Hematopoietic multipotent progenitor cell treated with erythropoietin and hydrocortisone succinate and interleukin-3 and kit ligand, for 8 days (in vitro differentiated cells): ENCODE data around the gene XIRP1.

ENCODE experiments used
- DNase-seq: peaks from one replicate; pipeline ENCODE4 v3.0.0-alpha.2; 2015

The XIRP1 gene

DNA sequence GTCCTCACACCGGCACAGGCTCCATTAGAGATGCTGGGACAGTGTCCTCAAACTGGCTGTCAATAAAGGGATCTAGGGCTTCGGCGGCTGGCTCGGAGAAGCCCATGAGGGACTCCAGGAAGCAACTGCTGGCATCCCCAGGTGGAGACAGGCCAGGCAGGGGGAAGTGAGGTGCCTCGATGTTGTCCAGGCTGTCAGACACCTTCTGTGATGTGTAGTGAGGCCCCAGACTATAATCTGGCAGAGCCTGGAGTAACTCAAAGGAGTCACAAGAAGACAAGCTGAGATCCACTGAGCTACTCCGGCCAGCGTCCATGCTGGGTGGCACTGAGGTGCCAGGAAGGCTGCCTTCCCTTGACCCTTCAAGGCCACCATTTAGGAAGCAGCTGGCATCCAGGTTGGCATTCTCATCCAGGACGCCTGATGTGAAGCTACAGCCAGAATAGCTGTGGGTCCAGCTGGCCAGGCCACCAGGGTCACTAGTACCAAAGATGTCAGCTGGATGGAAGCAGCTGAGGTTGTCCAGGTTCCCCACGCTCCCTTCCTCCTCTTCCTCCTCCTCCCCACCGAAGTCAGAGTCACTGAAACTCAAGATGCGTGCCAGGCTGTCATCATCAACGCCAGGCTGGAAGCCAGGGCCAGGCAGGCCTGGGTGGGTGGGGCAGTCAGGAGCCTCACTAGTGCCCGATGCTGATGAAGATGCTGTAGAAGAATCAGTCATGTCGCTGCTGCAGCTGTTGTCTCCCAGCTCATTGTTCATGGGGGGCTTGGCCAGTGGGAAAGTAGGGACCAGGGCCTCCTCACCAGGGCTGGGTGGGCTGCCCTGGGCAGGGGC lies 49.1 kb downstream of the XIRP1 start:
- no peak for DNase-seq

DNA sequence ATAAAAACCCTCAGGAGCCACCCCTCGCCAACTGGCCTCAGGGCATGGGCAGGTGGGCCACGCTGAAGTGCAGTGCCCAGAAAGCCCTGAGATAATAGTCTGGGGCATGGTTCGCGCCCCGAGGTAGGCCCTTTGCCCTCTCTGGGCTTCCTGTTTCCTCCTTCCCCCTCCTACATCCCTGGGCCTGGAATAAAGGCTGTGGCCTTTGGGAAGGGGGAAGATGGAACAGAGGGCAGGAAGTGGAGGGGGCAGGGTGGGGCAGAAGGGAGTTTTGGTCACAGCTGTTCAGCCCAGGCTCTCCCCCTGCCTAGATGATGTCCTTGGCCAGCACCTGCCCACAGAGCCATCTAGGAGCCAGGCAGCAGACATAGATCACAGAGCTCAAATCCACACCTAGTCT lies 50.3 kb downstream of the XIRP1 start:
- no peak for DNase-seq

DNA sequence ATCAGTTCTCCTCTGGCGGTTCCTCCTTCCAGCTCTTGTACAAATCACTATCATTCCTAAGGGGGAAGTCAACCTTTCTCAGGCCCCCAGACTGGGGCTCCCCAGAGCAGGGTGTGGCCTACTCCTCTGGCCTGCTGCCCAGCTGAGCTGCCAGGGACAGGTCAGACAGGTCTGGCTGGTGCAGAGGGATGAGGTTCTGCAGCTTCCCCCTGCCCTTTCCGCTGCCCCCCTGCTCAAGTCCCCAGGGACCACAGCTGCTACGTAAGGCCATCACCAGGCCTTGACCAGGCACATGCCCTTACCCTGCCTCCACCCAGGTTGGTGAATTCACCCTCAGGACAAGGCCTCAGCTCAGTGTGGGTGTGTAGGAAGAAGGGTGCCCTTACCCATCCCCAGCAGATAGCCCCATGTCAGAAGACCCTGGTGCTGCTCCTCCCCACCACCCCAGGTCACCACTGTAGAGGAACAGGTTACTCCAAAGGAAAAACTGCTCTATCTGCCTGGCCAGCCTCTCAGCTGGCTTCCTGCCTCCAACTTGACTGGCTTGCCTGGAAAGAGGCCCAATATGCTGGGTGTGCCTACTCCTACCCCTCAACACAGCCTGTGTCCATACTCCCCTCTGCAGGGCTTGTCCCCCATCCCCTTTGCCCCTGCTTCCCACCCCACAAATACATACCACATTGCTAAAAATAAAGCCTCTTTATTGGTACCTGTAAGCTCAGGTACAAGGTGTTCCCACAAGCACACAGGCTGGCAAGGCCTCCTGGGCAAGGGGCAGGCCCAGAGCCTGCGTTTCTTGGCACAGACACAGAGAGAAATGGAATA lies 51.0 kb downstream of the XIRP1 start:
- peak; percentile 40 for DNase-seq

DNA sequence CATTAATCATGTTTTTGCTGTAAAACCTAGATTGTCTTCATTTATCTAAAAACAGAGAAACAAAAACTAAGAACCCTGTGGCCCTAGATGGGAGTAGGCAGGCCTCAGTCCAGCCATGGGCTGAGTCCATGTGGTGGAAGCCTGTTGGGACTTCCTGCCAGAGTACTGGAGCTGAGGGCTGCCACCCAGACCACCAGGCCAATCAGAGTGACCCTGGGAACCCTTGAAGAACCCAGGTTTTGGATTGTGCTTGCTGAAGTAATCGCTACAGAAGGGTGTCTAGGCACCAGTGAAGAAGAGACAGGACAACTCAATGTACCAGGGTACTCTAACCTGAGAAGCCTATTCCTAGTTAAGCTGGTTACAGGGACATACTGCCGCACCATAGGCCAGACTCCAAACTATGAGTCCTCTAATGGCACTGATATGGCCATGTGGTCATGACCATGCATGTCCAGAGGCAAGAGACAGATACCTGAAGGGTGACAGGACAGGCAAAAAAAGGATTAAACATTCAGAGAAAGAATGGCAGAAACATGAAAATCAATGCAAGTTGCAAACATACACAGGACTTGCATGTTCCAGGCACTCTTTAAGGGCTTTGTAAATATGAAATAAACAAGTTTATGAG lies 51.9 kb downstream of the XIRP1 start:
- no peak for DNase-seq

DNA sequence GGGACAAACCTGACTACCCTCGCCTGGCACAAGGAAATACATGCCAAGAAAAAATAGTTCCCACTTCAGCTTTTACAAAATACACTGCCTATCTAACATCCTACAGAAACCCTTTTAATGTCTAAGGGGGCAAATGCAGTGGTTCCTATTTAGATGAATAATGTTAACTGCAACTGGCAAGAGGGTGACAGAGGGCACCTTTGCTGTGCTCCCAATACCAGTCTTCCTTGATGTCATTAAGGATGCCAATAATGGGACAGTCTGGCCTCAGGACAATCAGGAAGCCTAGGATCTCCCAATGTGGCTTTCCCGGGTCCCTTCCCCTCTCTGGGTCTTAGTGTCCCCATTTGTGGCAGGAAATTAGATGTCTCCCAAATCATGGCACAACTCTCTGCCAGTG lies 53.0 kb downstream of the XIRP1 start:
- no peak for DNase-seq

DNA sequence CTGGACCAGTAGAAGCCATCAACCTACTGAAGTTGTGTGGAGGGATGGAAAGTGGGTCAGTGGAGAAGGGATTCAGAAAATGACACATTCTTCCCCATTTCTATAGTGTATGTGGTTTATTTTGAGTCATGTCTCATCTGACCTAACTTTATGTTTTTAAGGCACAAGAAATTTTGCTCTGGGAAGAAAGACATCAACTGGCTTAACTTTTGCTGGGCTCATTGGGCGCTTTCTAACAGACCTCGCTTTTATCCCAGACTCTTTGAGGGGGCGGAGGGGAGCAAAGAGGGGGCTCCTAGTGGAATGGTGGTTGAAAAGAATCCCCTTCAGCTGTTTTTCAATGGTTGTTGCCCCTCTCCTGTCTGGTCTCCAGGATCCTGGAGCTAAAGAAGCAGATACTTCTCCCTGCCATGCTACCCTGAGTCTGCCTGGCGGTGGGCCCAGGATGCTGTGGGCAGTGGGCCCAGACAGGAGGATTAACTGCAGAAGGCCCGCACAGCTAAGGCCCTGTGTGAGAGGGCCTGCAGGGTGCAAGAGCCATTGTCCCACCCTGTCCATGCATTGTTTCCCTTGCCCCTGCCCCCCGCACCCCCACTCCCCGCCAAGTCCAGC lies 53.5 kb downstream of the XIRP1 start:
- no peak for DNase-seq

DNA sequence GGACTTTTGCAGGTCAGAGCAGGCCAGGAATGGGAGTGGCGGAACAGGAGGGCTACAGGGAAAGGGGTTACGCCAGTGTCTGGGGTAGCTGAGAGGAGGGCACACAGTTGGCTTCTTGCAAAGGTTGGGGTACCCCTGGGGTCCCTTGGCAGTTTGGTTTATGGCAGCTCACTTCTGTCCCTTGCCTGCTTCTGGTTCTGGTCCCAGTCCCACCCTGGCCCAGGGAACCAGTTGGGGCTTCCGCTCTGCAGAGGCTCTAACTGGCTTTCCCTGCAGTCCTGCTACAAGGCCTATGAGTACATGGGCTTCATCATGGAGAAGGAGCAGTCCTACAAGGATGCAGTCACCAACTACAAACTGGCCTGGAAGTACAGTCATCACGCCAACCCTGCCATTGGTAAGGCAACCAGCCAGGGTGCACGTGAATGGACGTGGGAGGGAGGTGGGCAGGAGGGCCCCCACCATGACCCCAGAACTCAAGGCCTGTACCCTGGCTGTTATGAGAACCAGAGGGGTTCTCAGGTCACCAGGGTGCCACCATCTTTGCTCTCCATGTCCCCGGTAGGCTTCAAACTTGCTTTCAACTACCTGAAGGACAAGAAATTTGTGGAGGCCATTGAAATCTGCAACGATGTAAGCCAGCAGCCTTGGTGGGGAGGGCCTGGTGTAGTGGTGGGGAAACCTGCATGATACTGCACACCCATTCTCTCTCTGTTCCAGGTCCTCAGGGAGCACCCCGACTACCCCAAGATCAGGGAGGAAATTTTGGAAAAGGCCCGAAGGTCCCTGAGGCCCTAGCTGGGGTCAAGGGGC lies 54.2 kb downstream of the XIRP1 start:
- no peak for DNase-seq

DNA sequence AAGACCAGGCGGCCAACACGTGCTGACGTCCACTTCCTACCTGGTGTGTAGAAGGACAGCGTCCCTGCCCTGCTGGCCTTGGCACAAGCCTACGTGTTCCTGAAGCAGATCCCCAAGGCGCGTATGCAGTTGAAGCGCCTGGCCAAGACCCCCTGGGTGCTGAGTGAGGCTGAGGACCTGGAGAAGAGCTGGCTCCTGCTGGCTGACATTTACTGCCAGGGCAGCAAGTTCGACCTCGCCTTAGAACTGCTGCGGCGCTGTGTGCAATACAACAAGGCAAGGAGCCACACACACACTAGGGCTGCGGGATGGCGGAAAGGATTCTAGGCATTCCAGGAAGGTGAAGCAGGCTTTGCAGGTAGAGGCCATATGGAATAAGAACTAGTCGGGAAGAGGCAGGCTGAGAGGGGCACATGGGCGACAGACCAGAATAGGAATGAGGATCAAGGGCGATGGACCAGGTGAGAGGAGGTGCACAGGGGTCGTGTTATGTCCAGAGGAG lies 54.9 kb downstream of the XIRP1 start:
- DNase-seq: no peak

DNA sequence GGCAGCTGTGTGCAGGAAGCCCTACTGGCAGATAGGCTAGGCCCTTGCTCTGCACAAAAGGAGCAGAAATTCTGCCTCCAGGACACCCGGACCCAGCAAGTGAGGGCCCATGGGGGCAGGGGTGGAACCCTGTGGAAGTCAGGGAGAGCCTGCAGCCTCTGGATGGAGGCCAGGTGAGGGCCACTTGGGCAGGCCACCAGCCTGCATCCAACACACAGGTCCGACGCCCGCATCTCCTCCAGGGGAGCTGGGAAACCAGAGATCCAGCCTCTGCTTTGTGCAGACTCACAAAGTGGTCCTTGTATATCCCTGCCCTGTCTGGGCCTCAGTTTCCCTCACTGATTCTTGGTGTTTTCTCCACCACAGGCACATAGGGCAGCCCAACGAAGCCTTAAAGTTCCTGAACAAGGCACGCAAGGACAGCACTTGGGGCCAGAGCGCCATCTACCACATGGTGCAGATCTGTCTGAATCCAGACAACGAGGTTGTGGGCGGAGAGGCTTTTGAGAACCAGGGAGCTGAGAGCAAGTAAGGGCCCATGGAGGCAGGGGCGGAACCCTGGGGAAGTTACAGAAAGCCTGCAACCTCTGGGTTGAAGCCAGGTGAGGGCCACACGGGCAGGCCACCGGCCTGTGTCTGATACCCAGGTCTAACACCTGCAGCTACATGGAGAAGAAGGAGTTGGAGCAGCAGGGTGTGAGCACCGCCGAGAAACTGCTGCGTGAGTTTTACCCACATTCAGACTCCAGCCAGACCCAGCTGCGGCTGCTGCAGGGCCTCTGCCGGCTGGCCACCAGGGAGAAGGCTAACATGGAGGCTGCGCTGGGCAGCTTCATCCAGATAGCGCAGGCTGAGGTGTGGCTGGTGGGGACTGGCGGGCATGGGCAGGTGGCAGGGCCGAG lies 55.6 kb downstream of the XIRP1 start:
- no peak for DNase-seq

DNA sequence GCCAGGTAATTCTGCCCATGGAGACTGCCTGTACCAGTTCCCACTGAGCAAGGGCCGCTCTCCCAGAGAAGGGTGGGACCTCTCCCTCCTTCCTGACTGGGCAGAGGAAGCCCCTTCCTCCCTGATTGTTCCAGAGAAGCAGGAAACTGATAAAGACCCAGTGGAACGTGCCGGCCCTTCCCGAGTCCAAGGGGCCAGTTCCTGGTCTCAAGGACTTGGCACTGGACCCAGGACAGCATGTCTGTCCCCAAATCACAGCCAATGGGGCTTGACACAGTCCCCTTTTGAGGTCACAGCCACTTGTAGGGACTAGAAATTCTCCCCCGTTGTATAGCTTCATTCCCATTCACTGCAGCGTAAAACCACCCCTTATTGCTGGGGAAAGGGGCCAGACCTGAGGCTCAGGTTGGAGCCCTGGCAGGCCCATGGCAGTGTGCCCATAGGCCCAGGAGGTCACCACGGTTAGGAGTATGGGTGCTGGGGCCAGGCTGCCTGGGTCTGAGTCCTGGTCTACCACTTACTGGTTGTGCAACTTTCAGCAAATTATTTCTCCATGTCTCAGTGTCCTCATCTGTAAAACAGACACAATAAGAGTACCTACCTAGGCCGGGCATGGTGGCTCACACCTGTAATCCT lies 57.1 kb downstream of the XIRP1 start:
- no peak for DNase-seq

DNA sequence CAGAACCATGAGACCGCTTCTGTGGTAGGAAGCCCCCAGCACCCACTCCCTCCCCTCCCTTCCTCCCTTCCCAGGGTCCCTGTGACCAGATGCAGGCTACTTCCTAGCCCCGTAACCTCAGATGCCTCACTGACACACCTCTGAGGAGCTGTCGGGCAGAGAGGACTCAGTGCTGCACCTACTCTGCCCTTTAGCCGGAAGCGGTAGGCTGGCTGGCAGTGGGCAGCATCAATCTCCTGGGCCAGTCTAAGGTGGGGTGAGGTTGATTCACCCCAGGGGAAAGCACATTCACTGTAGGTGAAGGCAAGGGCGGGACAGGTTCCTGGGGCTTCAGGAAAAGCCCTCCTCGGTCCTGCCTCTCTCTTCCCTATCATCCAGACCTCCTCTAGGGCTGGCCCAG lies 58.1 kb downstream of the XIRP1 start:
- DNase-seq: no peak

DNA sequence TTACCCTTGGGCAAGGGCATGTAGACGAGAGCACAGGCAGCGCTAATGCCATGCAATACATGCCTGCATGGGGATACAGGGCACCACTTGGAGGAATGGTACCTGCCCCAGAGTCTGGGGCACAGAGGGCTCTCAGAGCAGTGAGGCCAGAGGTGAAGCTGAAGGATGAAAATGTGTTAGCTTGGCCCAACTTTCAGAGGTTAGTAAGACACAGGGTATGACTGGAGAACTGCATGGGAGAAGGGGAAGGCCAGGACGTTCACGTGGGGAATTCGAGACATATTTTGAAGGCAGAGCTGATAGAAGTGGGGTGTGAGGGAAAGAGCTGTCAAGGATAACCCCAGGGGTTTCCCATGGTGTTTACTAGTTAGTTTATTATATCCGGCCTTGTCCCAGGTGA lies 58.6 kb downstream of the XIRP1 start:
- no peak for DNase-seq
